GM18507 (cell line): Measurements from ENCODE around the gene SIK3.
"Not testable (repeated sequence)": the region's sequence is repeated elsewhere in the genome, so short reads cannot be mapped to it uniquely, and the experiment has no call there.

Experiments used
- DNase-seq: peaks from one replicate; pipeline ENCODE4 v3.0.0; 2011; ENCODE audit warnings: low read depth; ENCODE audit not compliant: insufficient read length; ENCODE audit errors: extremely low spot score
- FAIRE-seq: peaks from 2 replicates; lab custom pipeline; 2011; peaks lifted over from hg19 to GRCh38; lab: Jason Lieb, UNC

The SIK3 gene

GRCh38 chr11:116825854-116826750, 272.1 kb downstream of the SIK3 start:
- DNase-seq (no peak), FAIRE-seq (no peak)

GRCh38 chr11:116825434-116825833, 272.8 kb downstream of the SIK3 start:
- FAIRE-seq (no peak), DNase-seq (no peak)

GRCh38 chr11:116823031-116823843, 275.0 kb downstream of the SIK3 start, which contains the start of gene APOA4:
TSS of gene APOA4 (minus strand) at chr11:116823304. CDS start at chr11:116823191, 113 bp downstream.
- no peak for DNase-seq
- FAIRE-seq: no peak

GRCh38 chr11:116822575-116822974, 275.7 kb downstream of the SIK3 start:
- DNase-seq (no peak), FAIRE-seq (no peak)

- FAIRE-seq (no peak), DNase-seq (no peak)
Observed at GRCh38 chr11:116821050-116821918, 276.9 kb downstream of the SIK3 start.

GRCh38 chr11:116819049-116819448, 279.2 kb downstream of the SIK3 start:
- no peak for FAIRE-seq
- DNase-seq: no peak

- no peak for DNase-seq
- no peak for FAIRE-seq
Observed at GRCh38 chr11:116814502-116814901, 283.7 kb downstream of the SIK3 start.

- FAIRE-seq (no peak), DNase-seq (no peak)
Observed at GRCh38 chr11:116813781-116814471, 284.3 kb downstream of the SIK3 start.

- DNase-seq (no peak), FAIRE-seq (no peak)
Observed at GRCh38 chr11:116813170-116813569, 285.1 kb downstream of the SIK3 start.

GRCh38 chr11:116812109-116812508, 286.1 kb downstream of the SIK3 start:
- DNase-seq (no peak), FAIRE-seq (no peak)

- DNase-seq (no peak), FAIRE-seq (no peak)
Observed at GRCh38 chr11:116811194-116811593, 287.0 kb downstream of the SIK3 start.

GRCh38 chr11:116808262-116809175, 289.7 kb downstream of the SIK3 start:
- DNase-seq (no peak), FAIRE-seq (no peak)

GRCh38 chr11:116807601-116808261, 290.5 kb downstream of the SIK3 start:
- DNase-seq: no peak
- no peak for FAIRE-seq

- FAIRE-seq: no peak
Observed at GRCh38 chr11:116804001-116804400, 294.2 kb downstream of the SIK3 start.

GRCh38 chr11:116801662-116802061, 296.6 kb downstream of the SIK3 start:
- FAIRE-seq, DNase-seq: not testable (repeated sequence)

More at GRCh38 chr11:116804001-116804400, 294.2 kb downstream of the SIK3 start:
- DNase-seq: no peak

GRCh38 chr11:116800610-116801009, 297.6 kb downstream of the SIK3 start:
- no peak for DNase-seq
- FAIRE-seq: no peak

GRCh38 chr11:116798368-116798767, 299.9 kb downstream of the SIK3 start:
- DNase-seq (no peak), FAIRE-seq (no peak)
